Uterus (tissue), 4 donors: ENCODE data around the gene UBN1. TPM values are rescaled to one million over a fixed set of nuclear protein-coding genes. Genes with fewer than 3 reads are reported as not detected.

Experiments used
- DNase-seq, 2 donors: peaks; one replicate each; pipeline ENCODE4 v3.0.0-alpha.2; 2019 to 2020
- H3K27ac ChIP-seq, 2 donors: fragments of 200-600 bp; sonication (generic); 1 replicate in 1 of 2; 2 replicates in 1 of 2; pipeline ENCODE4 v1.5.1; 2016 to 2018
- H3K27me3 ChIP-seq, 2 donors: fragments of 200-600 bp; sonication (generic); one replicate each; pipeline ENCODE4 v1.5.1; 2018 to 2019; ENCODE audit warnings: control low read depth in 1 of 2
- H3K36me3 ChIP-seq, 2 donors: fragments of 200-600 bp; sonication (generic); one replicate each; pipeline ENCODE4 v1.5.1; 2019; ENCODE audit warnings: control low read depth in 1 of 2
- H3K4me1 ChIP-seq, 2 donors: fragments of 200-600 bp; sonication (generic); one replicate each; pipeline ENCODE4 v1.5.1; 2018 to 2019; ENCODE audit warnings: control low read depth in 1 of 2
- H3K4me3 ChIP-seq, 2 donors: fragments of 200-600 bp; sonication (generic); 1 replicate in 1 of 2; 2 replicates in 1 of 2; pipeline ENCODE4 v1.5.1; 2018 to 2019; ENCODE audit warnings: mild to moderate bottlenecking in 1 of 2
- H3K9me3 ChIP-seq, 2 donors: fragments of 200-600 bp; sonication (generic); one replicate each; pipeline ENCODE4 v1.5.1; 2019; ENCODE audit warnings: control low read depth in 1 of 2
- POLR2A ChIP-seq, 2 donors: fragments of 450-650 bp; IDR thresholded peaks; one replicate each; pipeline ENCODE4 v1.6.1; 2016; ENCODE audit warnings: antibody characterized with exemption in 2 of 2, mild to moderate bottlenecking in 1 of 2, moderate library complexity in 1 of 2
- intact Hi-C: fragments of 100-400 bp; cut with DNase I; formaldehyde crosslinking; loops from one replicate; pipeline ENCODE4 v1.15.1; 2023; ENCODE audit warnings: low total_unique reads
- total RNA-seq, 4 donors: library from RNA; depleted of rRNA in 3 of 4; stranded (reverse); fragments of >200 nt in 3 of 4; gene quantifications; one replicate each; pipeline versions ENCODE4 v1.1.0 to v1.2.4, GENCODE V29; 2014 to 2023
- TF ChIP-seq, protein P1 (sequence below), 4 experiments: fragments of 200-600 bp in 2 of 4; fragments of 450-650 bp in 2 of 4; sonication (generic) in 2 of 4; IDR thresholded peaks; one replicate each; pipeline ENCODE4 v1.5.1; 2016 to 2019; ENCODE audit warnings: antibody characterized with exemption in 4 of 4, mild to moderate bottlenecking in 2 of 4, moderate library complexity in 1 of 4
- donor health status: DM: yes; HTN: yes; CAD: no.

Gene UBN1
- total RNA-seq, 4 donors from 2014 or later, result 4.9 to 56.2 (median 33.4) TPM

DNA sequence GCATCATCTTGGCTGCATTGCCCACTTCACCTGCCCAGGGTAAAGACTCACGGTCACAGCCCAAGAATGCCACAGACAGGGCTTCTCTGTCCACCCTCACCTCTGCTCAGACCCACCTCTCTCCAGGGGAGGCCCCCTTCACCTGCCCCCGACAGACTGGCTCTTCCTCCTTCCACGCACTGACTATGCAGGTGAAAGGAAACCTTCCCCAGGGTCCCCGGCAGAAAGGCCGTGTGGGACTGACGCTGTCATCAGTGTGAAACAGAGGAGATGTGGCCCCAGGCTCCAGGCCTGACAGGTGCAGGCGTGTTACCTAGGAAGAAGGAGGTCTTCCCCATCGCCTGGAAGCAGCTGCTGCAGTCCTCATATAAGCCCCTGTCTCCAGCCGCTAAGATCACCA, 35.5 kb upstream of the UBN1 start:
- H3K36me3 ChIP-seq, result no peaks in the 10 kb centered on the region
- no peaks in the 10 kb centered on the region for H3K4me1 ChIP-seq
- TF ChIP-seq, protein P1, sequence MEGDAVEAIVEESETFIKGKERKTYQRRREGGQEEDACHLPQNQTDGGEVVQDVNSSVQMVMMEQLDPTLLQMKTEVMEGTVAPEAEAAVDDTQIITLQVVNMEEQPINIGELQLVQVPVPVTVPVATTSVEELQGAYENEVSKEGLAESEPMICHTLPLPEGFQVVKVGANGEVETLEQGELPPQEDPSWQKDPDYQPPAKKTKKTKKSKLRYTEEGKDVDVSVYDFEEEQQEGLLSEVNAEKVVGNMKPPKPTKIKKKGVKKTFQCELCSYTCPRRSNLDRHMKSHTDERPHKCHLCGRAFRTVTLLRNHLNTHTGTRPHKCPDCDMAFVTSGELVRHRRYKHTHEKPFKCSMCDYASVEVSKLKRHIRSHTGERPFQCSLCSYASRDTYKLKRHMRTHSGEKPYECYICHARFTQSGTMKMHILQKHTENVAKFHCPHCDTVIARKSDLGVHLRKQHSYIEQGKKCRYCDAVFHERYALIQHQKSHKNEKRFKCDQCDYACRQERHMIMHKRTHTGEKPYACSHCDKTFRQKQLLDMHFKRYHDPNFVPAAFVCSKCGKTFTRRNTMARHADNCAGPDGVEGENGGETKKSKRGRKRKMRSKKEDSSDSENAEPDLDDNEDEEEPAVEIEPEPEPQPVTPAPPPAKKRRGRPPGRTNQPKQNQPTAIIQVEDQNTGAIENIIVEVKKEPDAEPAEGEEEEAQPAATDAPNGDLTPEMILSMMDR (IDR thresholded peaks at IDR 0.05), result no peak
- no peak for TF ChIP-seq POLR2A (IDR thresholded peaks at IDR 0.05)
- no peaks in the 10 kb centered on the region for H3K27me3 ChIP-seq
- no peak overlapping the region for H3K4me3 ChIP-seq
- DNase-seq, result no peak
- intact Hi-C loops, result no loop called here
- no peaks in the 10 kb centered on the region for H3K9me3 ChIP-seq
- H3K27ac ChIP-seq, result no peak overlapping the region

DNA sequence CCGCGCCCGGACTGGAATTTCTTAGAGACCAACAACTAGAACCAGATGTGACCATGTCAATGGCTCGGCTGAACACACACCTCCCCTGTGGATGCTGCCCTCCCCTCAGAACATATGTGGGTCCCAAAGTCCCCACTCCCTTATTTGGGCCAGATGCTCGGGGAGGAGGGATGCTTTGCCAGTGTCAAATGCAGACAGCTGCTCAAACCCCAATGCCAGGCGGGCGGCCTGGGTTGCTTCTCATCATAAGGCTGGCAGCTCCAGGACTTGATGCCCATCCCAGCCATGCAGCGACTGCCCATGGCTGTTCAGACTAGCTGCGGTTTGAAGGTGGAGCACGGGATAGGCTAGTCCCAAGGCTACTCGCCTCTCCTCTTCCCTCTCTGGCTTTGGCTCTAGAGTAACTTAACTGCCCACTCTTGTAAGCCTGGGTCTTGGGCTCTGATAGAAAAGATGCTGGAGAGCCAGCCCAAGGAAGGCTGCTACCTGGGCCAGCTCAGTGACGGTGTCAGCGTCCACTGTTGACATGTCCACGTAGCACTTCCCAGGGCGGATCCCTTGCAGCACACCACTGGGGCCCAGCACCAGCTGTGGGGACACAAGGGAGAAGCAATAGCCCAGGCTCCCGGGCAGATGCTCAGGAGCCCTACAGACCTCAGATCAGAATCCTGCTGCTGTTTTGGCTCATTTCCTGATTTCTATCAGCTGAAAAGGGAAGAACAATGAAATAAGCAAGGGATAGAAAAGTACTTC, 33.9 kb upstream of the UBN1 start:
- intact Hi-C loops, result no loop called here
- H3K36me3 ChIP-seq, result no peaks in the 10 kb centered on the region
- no peak overlapping the region for H3K27ac ChIP-seq
- TF ChIP-seq, protein P1 (IDR thresholded peaks at IDR 0.05), result no peak
- no peak for TF ChIP-seq POLR2A (IDR thresholded peaks at IDR 0.05)
- no peaks in the 10 kb centered on the region for H3K4me1 ChIP-seq
- no peaks in the 10 kb centered on the region for H3K27me3 ChIP-seq
- no peak for DNase-seq
- no peaks in the 10 kb centered on the region for H3K9me3 ChIP-seq
- H3K4me3 ChIP-seq, result no peak overlapping the region

DNA sequence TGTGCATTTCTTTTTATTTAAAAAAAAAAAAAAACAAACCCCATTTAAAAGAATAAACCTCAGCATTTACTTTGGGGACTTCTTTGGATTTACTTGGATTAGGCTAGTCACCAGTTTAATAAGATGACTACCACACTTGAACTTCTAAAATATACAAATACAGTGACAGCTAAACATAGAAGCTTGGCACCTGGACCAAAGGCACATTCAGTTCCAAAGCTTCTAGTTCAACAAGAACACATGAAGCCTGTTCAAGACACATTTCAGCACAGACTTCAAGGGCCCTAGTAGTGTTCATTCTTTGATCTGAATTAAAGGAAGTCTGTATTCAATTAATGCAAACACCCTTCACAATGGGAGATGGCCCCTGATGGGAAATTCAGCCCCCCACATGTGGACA, 33.2 kb upstream of the UBN1 start:
- Histone ChIP-seq H3K27me3 (no peaks in the 10 kb centered on the region), H3K9me3 (no peaks in the 10 kb centered on the region), H3K27ac (no peak overlapping the region), H3K4me1 (no peaks in the 10 kb centered on the region), H3K4me3 (no peak overlapping the region), H3K36me3 (no peaks in the 10 kb centered on the region)
- TF ChIP-seq, protein P1 (IDR thresholded peaks at IDR 0.05), result no peak
- TF ChIP-seq POLR2A (IDR thresholded peaks at IDR 0.05), result no peak
- intact Hi-C loops, result no loop called here
- no peak for DNase-seq

DNA sequence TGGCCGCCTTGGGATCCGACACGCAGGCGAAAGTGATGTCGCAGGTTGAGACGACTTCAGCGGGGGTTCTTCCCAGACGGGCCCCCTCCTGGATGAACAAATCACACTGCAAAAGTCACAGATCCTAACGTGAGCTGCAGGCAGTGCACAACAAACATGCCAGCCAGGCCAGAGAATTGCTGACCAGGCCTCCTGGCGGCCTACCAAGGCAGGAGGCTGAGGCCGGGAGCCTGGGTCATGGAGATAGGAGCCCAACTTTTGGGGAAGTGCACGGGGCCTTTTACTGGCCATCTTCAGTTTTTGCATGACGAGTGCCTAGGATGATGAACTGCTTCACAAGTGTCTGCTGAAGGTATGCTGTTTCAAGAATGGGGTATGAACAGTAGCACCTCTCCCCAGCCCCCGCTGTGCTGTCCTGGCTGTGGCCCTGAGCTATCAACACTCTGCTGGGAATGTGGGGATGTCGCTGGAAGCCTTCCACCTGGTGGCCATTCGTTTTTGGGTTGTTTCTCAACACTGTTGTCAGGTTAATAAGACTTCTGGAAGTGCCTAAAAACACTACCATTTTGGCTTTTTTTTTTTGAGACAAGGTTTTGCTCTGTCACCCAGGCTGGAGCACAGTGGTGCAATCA, 32.6 kb upstream of the UBN1 start:
- TF ChIP-seq, protein P1 (IDR thresholded peaks at IDR 0.05), result no peak
- TF ChIP-seq POLR2A (IDR thresholded peaks at IDR 0.05), result no peak
- Histone ChIP-seq H3K4me1 (no peaks in the 10 kb centered on the region), H3K36me3 (no peaks in the 10 kb centered on the region), H3K9me3 (no peaks in the 10 kb centered on the region), H3K4me3 (no peak overlapping the region), H3K27ac (no peak overlapping the region), H3K27me3 (no peaks in the 10 kb centered on the region)
- no peak for DNase-seq
- intact Hi-C loops, result no loop called here

DNA sequence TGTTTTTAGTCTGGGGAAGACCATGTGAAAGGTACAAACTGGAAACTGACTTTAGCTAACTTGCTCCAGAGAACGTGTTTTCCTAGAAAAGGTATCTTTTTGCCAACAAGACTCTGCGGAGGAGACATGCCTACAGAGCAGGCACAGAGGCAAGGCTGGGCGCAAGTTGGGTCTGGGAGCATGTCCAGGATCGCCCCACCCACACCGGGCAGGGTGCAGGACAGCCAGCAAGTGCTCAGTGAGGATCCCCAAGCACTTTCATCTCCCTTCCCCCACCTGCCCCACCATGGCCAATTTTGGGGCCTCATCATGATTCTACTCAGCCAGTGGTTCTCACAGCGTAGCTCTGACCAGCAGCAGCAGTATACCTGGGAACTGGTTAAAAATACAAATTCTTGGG, 26.6 kb upstream of the UBN1 start:
- H3K4me1 ChIP-seq, result no peaks in the 10 kb centered on the region
- intact Hi-C loops, result no loop called here
- no peaks in the 10 kb centered on the region for H3K27me3 ChIP-seq
- TF ChIP-seq, protein P1 (IDR thresholded peaks at IDR 0.05), result no peak
- no peak for TF ChIP-seq POLR2A (IDR thresholded peaks at IDR 0.05)
- no peaks in the 10 kb centered on the region for H3K9me3 ChIP-seq
- no peak overlapping the region for H3K4me3 ChIP-seq
- no peak overlapping the region for H3K27ac ChIP-seq
- no peaks in the 10 kb centered on the region for H3K36me3 ChIP-seq
- DNase-seq, result no peak
